ENCODE data around the gene PARP2.

Gene PARP2

GRCh38 chr14:20343092-20343861 lies at the start of gene PARP2:
PARP2 (plus strand) TSS chr14:20343635; CDS start chr14:20343642, 7 bp downstream.
- Histone ChIP-seq H4K20me1 (ENCODE audit: insufficient read depth, low read length, poor library complexity, severe bottlenecking) (no peaks in the 10 kb centered on the region), H3F3A (ENCODE audit: low read depth) (peaks cover 9% of the 10 kb centered on the region), H2AFZ (ENCODE audit: low read length) (peak within 1 kb of the TSS; percentile 97), H3K9me3 (ENCODE audit: insufficient read depth, low read depth, low read length) (no peaks in the 10 kb centered on the region), H3K36me3 (ENCODE audit: insufficient read depth, low read length) (peaks cover 9% of the 10 kb centered on the region; the same call in 1 of the 2 replicates), H3K9me2 (replicated peaks; ENCODE audit: low read depth, low read length) (no peaks in the 10 kb centered on the region), H3K27me3 (ENCODE audit: insufficient read depth, low read length, poor library complexity, severe bottlenecking) (no peaks in the 10 kb centered on the region), H3K79me2 (ENCODE audit: insufficient read depth, low read length) (peaks cover 32% of the 10 kb centered on the region), H3K9ac (ENCODE audit: low read depth, low read length, poor library complexity, severe bottlenecking) (peak within 1 kb of the TSS; percentile 88), H3K4me1 (ENCODE audit: insufficient read depth, low read length, poor library complexity, severe bottlenecking) (peaks cover 26% of the 10 kb centered on the region), H3K4me2 (ENCODE audit: low read depth, low read length, poor library complexity, severe bottlenecking) (peak within 1 kb of the TSS; percentile 80), H3K4me3 (ENCODE audit: low read length, poor library complexity, severe bottlenecking) (peak within 1 kb of the TSS; percentile 79)
- TF ChIP-seq CTCF (conservative IDR thresholded peaks at IDR 0.05; ENCODE audit: low read length) (peak; percentile 31; the same call in 1 of the 2 replicates), EZH2phosphoT487 (IDR thresholded peaks at IDR 0.05; ENCODE audit: borderline replicate concordance) (no peak)

- Histone ChIP-seq H3K4me1 (ENCODE audit: insufficient read depth, low read length, poor library complexity, severe bottlenecking) (no peaks in the 10 kb centered on the region), H2AFZ (ENCODE audit: low read length) (no peak overlapping the region), H3K27me3 (ENCODE audit: insufficient read depth, low read length, poor library complexity, severe bottlenecking) (no peaks in the 10 kb centered on the region), H3K9ac (ENCODE audit: low read depth, low read length, poor library complexity, severe bottlenecking) (no peak overlapping the region), H3K4me2 (ENCODE audit: low read depth, low read length, poor library complexity, severe bottlenecking) (no peak overlapping the region), H3K9me2 (replicated peaks; ENCODE audit: low read depth, low read length) (no peaks in the 10 kb centered on the region), H3K9me3 (ENCODE audit: insufficient read depth, low read depth, low read length) (no peaks in the 10 kb centered on the region), H3K79me2 (ENCODE audit: insufficient read depth, low read length) (no peaks in the 10 kb centered on the region), H3F3A (ENCODE audit: low read depth) (no peaks in the 10 kb centered on the region), H3K4me3 (ENCODE audit: low read length, poor library complexity, severe bottlenecking) (no peak overlapping the region), H3K36me3 (ENCODE audit: insufficient read depth, low read length) (peaks cover 64% of the 10 kb centered on the region), H4K20me1 (ENCODE audit: insufficient read depth, low read length, poor library complexity, severe bottlenecking) (no peaks in the 10 kb centered on the region)
- TF ChIP-seq EZH2phosphoT487 (IDR thresholded peaks at IDR 0.05; ENCODE audit: borderline replicate concordance), result no peak
- TF ChIP-seq CTCF (conservative IDR thresholded peaks at IDR 0.05; ENCODE audit: low read length), result no peak
Observed at GRCh38 chr14:20294636-20295035, 48.8 kb upstream of the PARP2 start.

- H3K4me2 ChIP-seq (ENCODE audit: low read depth, low read length, poor library complexity, severe bottlenecking), result no peak overlapping the region
- peaks cover 63% of the 10 kb centered on the region for H3K36me3 ChIP-seq (ENCODE audit: insufficient read depth, low read length)
- H3K9me2 ChIP-seq (replicated peaks; ENCODE audit: low read depth, low read length), result no peaks in the 10 kb centered on the region
Observed at GRCh38 chr14:20295067-20295466, 48.4 kb upstream of the PARP2 start.

More at GRCh38 chr14:20295067-20295466, 48.4 kb upstream of the PARP2 start:
- TF ChIP-seq CTCF (conservative IDR thresholded peaks at IDR 0.05; ENCODE audit: low read length) (no peak), EZH2phosphoT487 (IDR thresholded peaks at IDR 0.05; ENCODE audit: borderline replicate concordance) (no peak)
- H3K4me1 ChIP-seq (ENCODE audit: insufficient read depth, low read length, poor library complexity, severe bottlenecking), result no peaks in the 10 kb centered on the region
- H3F3A ChIP-seq (ENCODE audit: low read depth), result no peaks in the 10 kb centered on the region
- no peak overlapping the region for H3K9ac ChIP-seq (ENCODE audit: low read depth, low read length, poor library complexity, severe bottlenecking)
- H3K9me3 ChIP-seq (ENCODE audit: insufficient read depth, low read depth, low read length), result no peaks in the 10 kb centered on the region
- no peaks in the 10 kb centered on the region for H3K79me2 ChIP-seq (ENCODE audit: insufficient read depth, low read length)
- H3K27me3 ChIP-seq (ENCODE audit: insufficient read depth, low read length, poor library complexity, severe bottlenecking), result no peaks in the 10 kb centered on the region
- no peak overlapping the region for H2AFZ ChIP-seq (ENCODE audit: low read length)
- no peak overlapping the region for H3K4me3 ChIP-seq (ENCODE audit: low read length, poor library complexity, severe bottlenecking)
- no peaks in the 10 kb centered on the region for H4K20me1 ChIP-seq (ENCODE audit: insufficient read depth, low read length, poor library complexity, severe bottlenecking)
